HepG2 (cell line): ENCODE results near the gene TRAPPC3. TPM values are rescaled to one million over a fixed set of nuclear protein-coding genes. Genes with fewer than 3 reads are reported as not detected.

Experiments used
- CREM ChIP-seq, 2 experiments: sonication (generic) in 1 of 2; formaldehyde crosslinking in 1 of 2; IDR thresholded peaks; 2 replicates each; pipeline versions ENCODE4 v1.4.0 to v1.6.1; 2016 to 2020; ENCODE audit warnings: antibody characterized with exemption in 1 of 2, mild to moderate bottlenecking in 1 of 2, missing genetic modification reagents in 1 of 2
- DPF2 ChIP-seq: sonication (generic); formaldehyde crosslinking; IDR thresholded peaks from 2 replicates; pipeline ENCODE4 v1.4.0; 2020; ENCODE audit warnings: mild to moderate bottlenecking, low read depth, missing genetic modification reagents, borderline replicate concordance
- FOSL2 ChIP-seq: sonication (generic); formaldehyde crosslinking; IDR thresholded peaks from 2 replicates; pipeline ENCODE4 v1.4.0; 2020; ENCODE audit warnings: missing genetic modification reagents
- GFI1 ChIP-seq: sonication (generic); formaldehyde crosslinking; IDR thresholded peaks from 2 replicates; pipeline ENCODE4 v1.5.0; 2020; ENCODE audit warnings: missing genetic modification reagents, mild to moderate bottlenecking, borderline replicate concordance
- HNF4G ChIP-seq, 2 experiments: sonication (generic) in 1 of 2; formaldehyde crosslinking in 1 of 2; IDR thresholded peaks; 2 replicates each; pipeline versions ENCODE4 v1.4.0 to v1.6.1; 2011 to 2020; ENCODE audit warnings: borderline replicate concordance in 2 of 2, low read depth in 2 of 2, mild to moderate bottlenecking in 2 of 2, low read length in 1 of 2, missing genetic modification reagents in 1 of 2, moderate library complexity in 1 of 2
- HOXA9 ChIP-seq: sonication (generic); formaldehyde crosslinking; IDR thresholded peaks from 2 replicates; pipeline ENCODE4 v1.8.1; 2022; ENCODE audit warnings: missing genetic modification reagents, mild to moderate bottlenecking, moderate library complexity, borderline replicate concordance
- JARID2 ChIP-seq: sonication (generic); formaldehyde crosslinking; IDR thresholded peaks from 2 replicates; pipeline ENCODE4 v1.8.1; 2023; ENCODE audit warnings: missing genetic modification reagents, inconsistent platforms; ENCODE audit not compliant: insufficient replicate concordance
- STAG1 ChIP-seq: sonication (generic); formaldehyde crosslinking; IDR thresholded peaks from 2 replicates; pipeline ENCODE4 v1.4.0; 2020; ENCODE audit warnings: missing genetic modification reagents
- ZEB1 ChIP-seq: IDR thresholded peaks from 2 replicates; pipeline ENCODE4 v1.6.1; 2012; ENCODE audit warnings: mild to moderate bottlenecking, low read depth, inconsistent platforms; ENCODE audit not compliant: insufficient replicate concordance
- ZNF274 ChIP-seq: sonication (generic); formaldehyde crosslinking; IDR thresholded peaks from 2 replicates; pipeline ENCODE4 v1.5.1; 2020; ENCODE audit warnings: mild to moderate bottlenecking, missing genetic modification reagents
- ZNF781 ChIP-seq: sonication (generic); formaldehyde crosslinking; IDR thresholded peaks from 2 replicates; pipeline ENCODE4 v1.5.1; 2020; ENCODE audit warnings: borderline replicate concordance, mild to moderate bottlenecking, missing genetic modification reagents; ENCODE audit errors: not compliant biosample characterization
- ZSCAN31 ChIP-seq: sonication (generic); formaldehyde crosslinking; IDR thresholded peaks from 2 replicates; pipeline ENCODE4 v1.5.0; 2020; ENCODE audit warnings: low read depth, mild to moderate bottlenecking, missing genetic modification reagents
- polyA plus RNA-seq, 8 experiments: library from polyadenylated mRNA; depleted of rRNA in 3 of 8; stranded (reverse) in 7 of 8; unstranded in 1 of 8; fragments of >200 nt; fragmentation: Illumina TruSeq in 4 of 8; extraction: Trizol in 4 of 8; gene quantifications; 2 replicates each; pipeline versions ENCODE4 v1.2.1 to v1.2.3, GENCODE V29; 2011 to 2016; ENCODE audit warnings: low read depth in 4 of 8, missing spikeins in 1 of 8, mixed read lengths in 1 of 8; ENCODE audit not compliant: insufficient read depth in 1 of 8
- total RNA-seq, 5 experiments: library from RNA; depleted of rRNA; stranded (reverse); fragments of >200 nt; fragmentation: Illumina TruSeq; extraction: Trizol; gene quantifications; 2 replicates each; pipeline ENCODE4 v1.2.3, GENCODE V29; 2016; ENCODE audit warnings: low read depth in 1 of 5
- TF ChIP-seq, protein P1 (sequence below): sonication (generic); formaldehyde crosslinking; IDR thresholded peaks from 2 replicates; pipeline ENCODE4 v1.4.0; 2020; ENCODE audit warnings: missing genetic modification reagents, borderline replicate concordance
- TF ChIP-seq, protein P2 (sequence below): sonication (generic); formaldehyde crosslinking; IDR thresholded peaks from 2 replicates; pipeline ENCODE4 v1.4.0; 2020; ENCODE audit warnings: missing genetic modification reagents, mild to moderate bottlenecking, borderline replicate concordance
- TF ChIP-seq, protein P3 (sequence below): sonication (generic); formaldehyde crosslinking; IDR thresholded peaks from 2 replicates; pipeline ENCODE4 v1.5.0; 2020; ENCODE audit warnings: mild to moderate bottlenecking, missing genetic modification reagents
- TF ChIP-seq, protein P4 (sequence below): sonication (generic); formaldehyde crosslinking; conservative IDR thresholded peaks from 2 replicates; pipeline ENCODE4 v1.4.0; 2020; ENCODE audit warnings: missing genetic modification reagents

The TRAPPC3 gene
- total and polyA plus RNA-seq, 2 of the 13 experiments (the other 11 are each of a cell fraction or from before 2014, with no cell fraction given): 53.7 to 62.4 TPM

DNA sequence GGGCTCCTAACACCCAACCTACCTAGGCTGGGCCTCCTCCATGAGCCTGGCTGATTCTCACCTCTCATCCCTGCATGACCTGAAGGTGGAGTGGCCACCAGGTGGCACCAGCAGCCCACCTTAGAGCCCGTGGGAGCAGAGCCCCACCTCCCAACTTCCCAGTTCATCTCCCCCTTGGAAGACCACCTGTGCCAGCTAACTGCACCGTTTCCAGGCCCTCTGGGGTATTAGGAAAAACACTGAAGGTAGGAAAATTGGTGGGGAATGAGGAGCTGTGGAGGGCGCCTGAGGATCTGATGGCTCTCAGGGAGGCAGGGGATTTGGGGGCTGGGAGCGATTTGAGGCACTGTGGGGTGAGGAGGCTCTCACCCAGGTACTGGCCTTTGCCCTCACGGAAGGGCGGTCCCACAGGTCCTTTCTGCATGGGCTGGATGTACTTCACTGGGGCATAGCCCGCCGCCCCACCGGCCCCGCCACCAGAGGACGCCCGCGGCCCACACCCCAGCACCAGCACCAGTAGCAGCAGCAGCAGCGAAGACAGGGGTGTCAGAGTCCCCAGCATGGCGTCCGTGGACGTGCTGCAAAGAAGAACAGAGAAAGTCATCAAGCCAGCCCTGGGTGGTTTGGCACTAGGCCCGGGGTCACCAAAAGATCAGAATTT, 49.5 kb downstream of the TRAPPC3 start (continued):
- TF ChIP-seq, protein P1, sequence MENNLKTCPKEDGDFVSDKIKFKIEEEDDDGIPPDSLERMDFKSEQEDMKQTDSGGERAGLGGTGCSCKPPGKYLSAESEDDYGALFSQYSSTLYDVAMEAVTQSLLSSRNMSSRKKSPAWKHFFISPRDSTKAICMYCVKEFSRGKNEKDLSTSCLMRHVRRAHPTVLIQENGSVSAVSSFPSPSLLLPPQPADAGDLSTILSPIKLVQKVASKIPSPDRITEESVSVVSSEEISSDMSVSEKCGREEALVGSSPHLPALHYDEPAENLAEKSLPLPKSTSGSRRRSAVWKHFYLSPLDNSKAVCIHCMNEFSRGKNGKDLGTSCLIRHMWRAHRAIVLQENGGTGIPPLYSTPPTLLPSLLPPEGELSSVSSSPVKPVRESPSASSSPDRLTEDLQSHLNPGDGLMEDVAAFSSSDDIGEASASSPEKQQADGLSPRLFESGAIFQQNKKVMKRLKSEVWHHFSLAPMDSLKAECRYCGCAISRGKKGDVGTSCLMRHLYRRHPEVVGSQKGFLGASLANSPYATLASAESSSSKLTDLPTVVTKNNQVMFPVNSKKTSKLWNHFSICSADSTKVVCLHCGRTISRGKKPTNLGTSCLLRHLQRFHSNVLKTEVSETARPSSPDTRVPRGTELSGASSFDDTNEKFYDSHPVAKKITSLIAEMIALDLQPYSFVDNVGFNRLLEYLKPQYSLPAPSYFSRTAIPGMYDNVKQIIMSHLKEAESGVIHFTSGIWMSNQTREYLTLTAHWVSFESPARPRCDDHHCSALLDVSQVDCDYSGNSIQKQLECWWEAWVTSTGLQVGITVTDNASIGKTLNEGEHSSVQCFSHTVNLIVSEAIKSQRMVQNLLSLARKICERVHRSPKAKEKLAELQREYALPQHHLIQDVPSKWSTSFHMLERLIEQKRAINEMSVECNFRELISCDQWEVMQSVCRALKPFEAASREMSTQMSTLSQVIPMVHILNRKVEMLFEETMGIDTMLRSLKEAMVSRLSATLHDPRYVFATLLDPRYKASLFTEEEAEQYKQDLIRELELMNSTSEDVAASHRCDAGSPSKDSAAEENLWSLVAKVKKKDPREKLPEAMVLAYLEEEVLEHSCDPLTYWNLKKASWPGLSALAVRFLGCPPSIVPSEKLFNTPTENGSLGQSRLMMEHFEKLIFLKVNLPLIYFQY (CRISPR knock-in tag): no peak
- TF ChIP-seq ZNF274 (CRISPR knock-in tag) (no peak), ZSCAN31 (CRISPR knock-in tag) (no peak), STAG1 (CRISPR knock-in tag) (peak; percentile 94), GFI1 (CRISPR knock-in tag) (no peak), CREM (IDR thresholded peaks at IDR 0.05) (no peak), CREM (CRISPR knock-in tag; IDR thresholded peaks at IDR 0.05) (no peak), ZEB1 (peak; percentile 38), DPF2 (CRISPR knock-in tag) (no peak), ZNF781 (CRISPR knock-in tag) (no peak), FOSL2 (CRISPR knock-in tag) (0 out of 2 replicates have a peak, but pooled peaks have one; percentile 5), HNF4G (IDR thresholded peaks at IDR 0.05; ENCODE audit: borderline replicate concordance, low read depth, low read length) (no peak), HNF4G (CRISPR knock-in tag; IDR thresholded peaks at IDR 0.05; ENCODE audit: borderline replicate concordance, low read depth) (no peak), JARID2 (CRISPR knock-in tag) (no peak), HOXA9 (CRISPR knock-in tag) (no peak)
- TF ChIP-seq, protein P2, sequence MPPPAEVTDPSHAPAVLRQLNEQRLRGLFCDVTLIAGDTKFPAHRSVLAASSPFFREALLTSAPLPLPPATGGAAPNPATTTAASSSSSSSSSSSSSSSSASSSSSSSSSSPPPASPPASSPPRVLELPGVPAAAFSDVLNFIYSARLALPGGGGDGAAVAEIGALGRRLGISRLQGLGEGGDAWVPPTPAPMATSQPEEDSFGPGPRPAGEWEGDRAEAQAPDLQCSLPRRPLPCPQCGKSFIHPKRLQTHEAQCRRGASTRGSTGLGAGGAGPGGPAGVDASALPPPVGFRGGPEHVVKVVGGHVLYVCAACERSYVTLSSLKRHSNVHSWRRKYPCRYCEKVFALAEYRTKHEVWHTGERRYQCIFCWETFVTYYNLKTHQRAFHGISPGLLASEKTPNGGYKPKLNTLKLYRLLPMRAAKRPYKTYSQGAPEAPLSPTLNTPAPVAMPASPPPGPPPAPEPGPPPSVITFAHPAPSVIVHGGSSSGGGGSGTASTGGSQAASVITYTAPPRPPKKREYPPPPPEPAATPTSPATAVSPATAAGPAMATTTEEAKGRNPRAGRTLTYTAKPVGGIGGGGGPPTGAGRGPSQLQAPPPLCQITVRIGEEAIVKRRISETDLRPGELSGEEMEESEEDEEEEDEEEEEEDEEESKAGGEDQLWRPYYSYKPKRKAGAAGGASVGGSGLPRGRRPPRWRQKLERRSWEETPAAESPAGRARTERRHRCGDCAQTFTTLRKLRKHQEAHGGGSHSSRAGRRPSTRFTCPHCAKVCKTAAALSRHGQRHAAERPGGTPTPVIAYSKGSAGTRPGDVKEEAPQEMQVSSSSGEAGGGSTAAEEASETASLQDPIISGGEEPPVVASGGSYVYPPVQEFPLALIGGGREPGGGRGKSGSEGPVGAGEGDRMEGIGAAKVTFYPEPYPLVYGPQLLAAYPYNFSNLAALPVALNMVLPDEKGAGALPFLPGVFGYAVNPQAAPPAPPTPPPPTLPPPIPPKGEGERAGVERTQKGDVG (CRISPR knock-in tag): no peak
- TF ChIP-seq, protein P3, sequence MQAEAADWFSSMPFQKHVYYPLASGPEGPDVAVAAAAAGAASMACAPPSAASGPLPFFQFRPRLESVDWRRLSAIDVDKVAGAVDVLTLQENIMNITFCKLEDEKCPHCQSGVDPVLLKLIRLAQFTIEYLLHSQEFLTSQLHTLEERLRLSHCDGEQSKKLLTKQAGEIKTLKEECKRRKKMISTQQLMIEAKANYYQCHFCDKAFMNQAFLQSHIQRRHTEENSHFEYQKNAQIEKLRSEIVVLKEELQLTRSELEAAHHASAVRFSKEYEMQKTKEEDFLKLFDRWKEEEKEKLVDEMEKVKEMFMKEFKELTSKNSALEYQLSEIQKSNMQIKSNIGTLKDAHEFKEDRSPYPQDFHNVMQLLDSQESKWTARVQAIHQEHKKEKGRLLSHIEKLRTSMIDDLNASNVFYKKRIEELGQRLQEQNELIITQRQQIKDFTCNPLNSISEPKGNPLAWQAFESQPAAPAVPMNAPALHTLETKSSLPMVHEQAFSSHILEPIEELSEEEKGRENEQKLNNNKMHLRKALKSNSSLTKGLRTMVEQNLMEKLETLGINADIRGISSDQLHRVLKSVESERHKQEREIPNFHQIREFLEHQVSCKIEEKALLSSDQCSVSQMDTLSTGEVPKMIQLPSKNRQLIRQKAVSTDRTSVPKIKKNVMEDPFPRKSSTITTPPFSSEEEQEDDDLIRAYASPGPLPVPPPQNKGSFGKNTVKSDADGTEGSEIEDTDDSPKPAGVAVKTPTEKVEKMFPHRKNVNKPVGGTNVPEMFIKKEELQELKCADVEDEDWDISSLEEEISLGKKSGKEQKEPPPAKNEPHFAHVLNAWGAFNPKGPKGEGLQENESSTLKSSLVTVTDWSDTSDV (CRISPR knock-in tag): no peak
- TF ChIP-seq, protein P4, sequence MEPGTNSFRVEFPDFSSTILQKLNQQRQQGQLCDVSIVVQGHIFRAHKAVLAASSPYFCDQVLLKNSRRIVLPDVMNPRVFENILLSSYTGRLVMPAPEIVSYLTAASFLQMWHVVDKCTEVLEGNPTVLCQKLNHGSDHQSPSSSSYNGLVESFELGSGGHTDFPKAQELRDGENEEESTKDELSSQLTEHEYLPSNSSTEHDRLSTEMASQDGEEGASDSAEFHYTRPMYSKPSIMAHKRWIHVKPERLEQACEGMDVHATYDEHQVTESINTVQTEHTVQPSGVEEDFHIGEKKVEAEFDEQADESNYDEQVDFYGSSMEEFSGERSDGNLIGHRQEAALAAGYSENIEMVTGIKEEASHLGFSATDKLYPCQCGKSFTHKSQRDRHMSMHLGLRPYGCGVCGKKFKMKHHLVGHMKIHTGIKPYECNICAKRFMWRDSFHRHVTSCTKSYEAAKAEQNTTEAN (CRISPR knock-in tag): no peak
